ENCODE measurements around the gene IFT81. TPM values are rescaled to one million over a fixed set of nuclear protein-coding genes. Genes with fewer than 3 reads are reported as not detected.

The IFT81 gene
- total RNA-seq, 4 donors from 2014 or later: 3.6 to 12.6 (median 7.2) TPM

- no peak overlapping the region for H3K27ac ChIP-seq
- no peaks in the 10 kb centered on the region for H3K27me3 ChIP-seq
- 94 to 100% methylated on average over 2 of the region's 2 CpGs for WGBS, 2 donors
- no peak for DNase-seq
- H3K4me3 ChIP-seq: no peak overlapping the region
- peaks cover 0 to 12% (median 7%) of the 10 kb centered on the region in 3 donors for H3K9me3 ChIP-seq
- no peak for TF ChIP-seq CTCF (IDR thresholded peaks at IDR 0.05)
- no peak for TF ChIP-seq POLR2A (IDR thresholded peaks at IDR 0.05)
- H3K36me3 ChIP-seq: peaks cover 0 to 12% (median 5%) of the 10 kb centered on the region in 3 donors
- intact Hi-C loops (cut with DNase I): no loop called here
- peaks cover 0 to 9% (median 3%) of the 10 kb centered on the region in 3 donors for H3K4me1 ChIP-seq
Measured at GRCh38 chr12:110185626-110186025, 61.5 kb downstream of the IFT81 start.

- TF ChIP-seq CTCF (IDR thresholded peaks at IDR 0.05) (no peak), POLR2A (IDR thresholded peaks at IDR 0.05) (no peak)
- peaks cover 0 to 5% (median 0%) of the 10 kb centered on the region in 3 donors for H3K4me1 ChIP-seq
- H3K36me3 ChIP-seq: peaks cover 0 to 14% (median 5%) of the 10 kb centered on the region in 3 donors
- H3K27me3 ChIP-seq: no peaks in the 10 kb centered on the region
- no peak overlapping the region for H3K4me3 ChIP-seq
- H3K9me3 ChIP-seq: peaks cover 0 to 12% (median 7%) of the 10 kb centered on the region in 3 donors
- intact Hi-C loops (cut with DNase I): no loop called here
- H3K27ac ChIP-seq: no peak overlapping the region
- 94 to 95% methylated on average over 1 of the region's 1 CpG for WGBS, 2 donors
- DNase-seq: no peak
Measured at GRCh38 chr12:110186059-110186458, 61.9 kb downstream of the IFT81 start.

GRCh38 chr12:110193196-110193595 lies 69.0 kb downstream of the IFT81 start:
- peaks cover 0 to 30% (median 0%) of the 10 kb centered on the region in 3 donors for H3K36me3 ChIP-seq
- no peak overlapping the region for H3K4me3 ChIP-seq
- TF ChIP-seq POLR2A (IDR thresholded peaks at IDR 0.05): no peak
- no peak for TF ChIP-seq CTCF (IDR thresholded peaks at IDR 0.05)
- intact Hi-C loops (cut with DNase I): no loop called here
- no peak for DNase-seq
- H3K4me1 ChIP-seq: no peaks in the 10 kb centered on the region
- H3K27me3 ChIP-seq: no peaks in the 10 kb centered on the region
- H3K27ac ChIP-seq: no peak overlapping the region
- no peaks in the 10 kb centered on the region for H3K9me3 ChIP-seq
- 56 to 62% methylated on average over 1 of the region's 1 CpG for WGBS, 2 donors

- TF ChIP-seq POLR2A (IDR thresholded peaks at IDR 0.05): no peak
- no peak for TF ChIP-seq CTCF (IDR thresholded peaks at IDR 0.05)
- no peaks in the 10 kb centered on the region for H3K4me1 ChIP-seq
- DNase-seq: no peak
- H3K27ac ChIP-seq: no peak overlapping the region
- peaks cover 0 to 24% (median 0%) of the 10 kb centered on the region in 3 donors for H3K36me3 ChIP-seq
- intact Hi-C loops (cut with DNase I): no loop called here
- 72 to 96% methylated on average over 2 of the region's 2 CpGs for WGBS, 2 donors
- no peak overlapping the region for H3K4me3 ChIP-seq
- no peaks in the 10 kb centered on the region for H3K27me3 ChIP-seq
- no peaks in the 10 kb centered on the region for H3K9me3 ChIP-seq
Measured at GRCh38 chr12:110197003-110197402, 72.8 kb downstream of the IFT81 start.

- Histone ChIP-seq H3K9me3 (no peaks in the 10 kb centered on the region), H3K4me3 (no peak overlapping the region), H3K27me3 (no peaks in the 10 kb centered on the region), H3K36me3 (peaks cover 0 to 16% (median 0%) of the 10 kb centered on the region in 3 donors), H3K4me1 (no peaks in the 10 kb centered on the region), H3K27ac (no peak overlapping the region)
- TF ChIP-seq POLR2A (IDR thresholded peaks at IDR 0.05): no peak
- TF ChIP-seq CTCF (IDR thresholded peaks at IDR 0.05): no peak
- no peak for DNase-seq
- intact Hi-C loops (cut with DNase I): no loop called here
- WGBS, 2 donors: 95 to 100% methylated on average over 1 of the region's 1 CpG
Measured at GRCh38 chr12:110198386-110198785, 74.2 kb downstream of the IFT81 start.
